ENCODE results near the gene HECTD4. TPM values are rescaled to one million over a fixed set of nuclear protein-coding genes. Genes with fewer than 3 reads are reported as not detected.

HECTD4 gene
- total and polyA plus RNA-seq, 2 experiments from 2014 or later = 25.7 to 36.9 TPM

DNA sequence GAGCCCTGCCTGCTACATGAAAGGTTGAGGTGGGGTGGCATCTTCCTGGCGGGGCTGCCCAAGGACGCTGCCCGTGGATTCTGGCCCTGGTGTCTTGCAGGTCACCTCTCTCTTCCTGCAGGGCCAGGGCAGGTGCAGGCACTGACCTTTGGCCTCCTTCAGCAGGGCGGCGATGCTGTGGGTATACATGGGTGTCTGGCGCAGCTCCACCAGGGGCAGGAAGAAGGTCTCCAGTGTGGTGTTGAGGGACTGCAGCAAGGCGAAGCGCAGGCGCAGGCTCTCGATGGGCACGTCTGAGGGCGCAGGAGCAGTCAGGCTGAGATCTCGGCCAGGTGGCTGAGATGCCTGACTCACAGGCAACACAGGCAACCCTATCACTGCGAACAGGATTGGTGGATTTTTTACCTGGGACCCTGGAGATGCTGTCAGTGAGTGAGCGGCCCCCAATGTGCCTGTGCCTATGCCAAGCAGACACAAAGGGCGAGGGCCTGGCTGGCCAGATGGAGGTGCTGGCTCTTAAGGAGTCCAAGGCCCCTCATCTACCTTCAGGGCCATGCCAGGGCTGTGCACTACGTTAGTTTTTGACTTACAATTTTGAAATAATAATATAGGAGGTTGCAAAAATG is 211.1 kb downstream of the HECTD4 start:
- Histone ChIP-seq H2AFZ (no peak overlapping the region), H3K4me2 (no peak overlapping the region), H3K4me3 (no peak overlapping the region), H3K27ac (ENCODE audit: low read depth) (no peak overlapping the region), H3K79me2 (replicated peaks; ENCODE audit: insufficient read depth) (no peaks in the 10 kb centered on the region), H3K36me3 (ENCODE audit: insufficient read depth) (peaks cover 2% of the 10 kb centered on the region), H3K4me1 (ENCODE audit: insufficient read depth) (no peaks in the 10 kb centered on the region), H3F3A (replicated peaks; ENCODE audit: low read depth) (no peaks in the 10 kb centered on the region), H4K20me1 (replicated peaks; ENCODE audit: insufficient read depth) (no peaks in the 10 kb centered on the region), H3K27me3 (ENCODE audit: insufficient read depth) (no peaks in the 10 kb centered on the region), H3K9me2 (ENCODE audit: insufficient read depth) (no peaks in the 10 kb centered on the region)
- Mint-ChIP-seq H3K27ac (no peak overlapping the region), H3K27me3 (ENCODE audit: insufficient read depth, low read depth, poor library complexity) (peaks cover 12% of the 10 kb centered on the region), H3K9me3 (no peaks in the 10 kb centered on the region), H3K4me3 (no peak overlapping the region), H3K4me1 (peaks cover 3% of the 10 kb centered on the region; the same call in 1 of the 3 replicates), H3K36me3 (ENCODE audit: low read depth) (peaks cover 24% of the 10 kb centered on the region)
- DNase-seq (ENCODE audit: low spot score) (no peak), ATAC-seq (no peak)
- TF ChIP-seq, protein P1, sequence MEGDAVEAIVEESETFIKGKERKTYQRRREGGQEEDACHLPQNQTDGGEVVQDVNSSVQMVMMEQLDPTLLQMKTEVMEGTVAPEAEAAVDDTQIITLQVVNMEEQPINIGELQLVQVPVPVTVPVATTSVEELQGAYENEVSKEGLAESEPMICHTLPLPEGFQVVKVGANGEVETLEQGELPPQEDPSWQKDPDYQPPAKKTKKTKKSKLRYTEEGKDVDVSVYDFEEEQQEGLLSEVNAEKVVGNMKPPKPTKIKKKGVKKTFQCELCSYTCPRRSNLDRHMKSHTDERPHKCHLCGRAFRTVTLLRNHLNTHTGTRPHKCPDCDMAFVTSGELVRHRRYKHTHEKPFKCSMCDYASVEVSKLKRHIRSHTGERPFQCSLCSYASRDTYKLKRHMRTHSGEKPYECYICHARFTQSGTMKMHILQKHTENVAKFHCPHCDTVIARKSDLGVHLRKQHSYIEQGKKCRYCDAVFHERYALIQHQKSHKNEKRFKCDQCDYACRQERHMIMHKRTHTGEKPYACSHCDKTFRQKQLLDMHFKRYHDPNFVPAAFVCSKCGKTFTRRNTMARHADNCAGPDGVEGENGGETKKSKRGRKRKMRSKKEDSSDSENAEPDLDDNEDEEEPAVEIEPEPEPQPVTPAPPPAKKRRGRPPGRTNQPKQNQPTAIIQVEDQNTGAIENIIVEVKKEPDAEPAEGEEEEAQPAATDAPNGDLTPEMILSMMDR (conservative IDR thresholded peaks at IDR 0.05; ENCODE audit: low read depth in 2 of 2) = no peak
- no peak for TF ChIP-seq CREB1 (CRISPR knock-in tag; IDR thresholded peaks at IDR 0.05; ENCODE audit: low read depth)
- TF ChIP-seq STAT1 (IDR thresholded peaks at IDR 0.05; ENCODE audit: unreplicated experiment) = no peak
- TF ChIP-seq JUNB (IDR thresholded peaks at IDR 0.05; ENCODE audit: unreplicated experiment) = no peak
- TF ChIP-seq POLR2AphosphoS5 (IDR thresholded peaks at IDR 0.05; ENCODE audit: low read depth) = no peak
- TF ChIP-seq, protein P2, sequence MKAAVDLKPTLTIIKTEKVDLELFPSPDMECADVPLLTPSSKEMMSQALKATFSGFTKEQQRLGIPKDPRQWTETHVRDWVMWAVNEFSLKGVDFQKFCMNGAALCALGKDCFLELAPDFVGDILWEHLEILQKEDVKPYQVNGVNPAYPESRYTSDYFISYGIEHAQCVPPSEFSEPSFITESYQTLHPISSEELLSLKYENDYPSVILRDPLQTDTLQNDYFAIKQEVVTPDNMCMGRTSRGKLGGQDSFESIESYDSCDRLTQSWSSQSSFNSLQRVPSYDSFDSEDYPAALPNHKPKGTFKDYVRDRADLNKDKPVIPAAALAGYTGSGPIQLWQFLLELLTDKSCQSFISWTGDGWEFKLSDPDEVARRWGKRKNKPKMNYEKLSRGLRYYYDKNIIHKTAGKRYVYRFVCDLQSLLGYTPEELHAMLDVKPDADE (IDR thresholded peaks at IDR 0.05) = no peak
- no peak for TF ChIP-seq ZNF331 (CRISPR knock-in tag; IDR thresholded peaks at IDR 0.05; ENCODE audit: low read depth)
- TF ChIP-seq, protein P3, sequence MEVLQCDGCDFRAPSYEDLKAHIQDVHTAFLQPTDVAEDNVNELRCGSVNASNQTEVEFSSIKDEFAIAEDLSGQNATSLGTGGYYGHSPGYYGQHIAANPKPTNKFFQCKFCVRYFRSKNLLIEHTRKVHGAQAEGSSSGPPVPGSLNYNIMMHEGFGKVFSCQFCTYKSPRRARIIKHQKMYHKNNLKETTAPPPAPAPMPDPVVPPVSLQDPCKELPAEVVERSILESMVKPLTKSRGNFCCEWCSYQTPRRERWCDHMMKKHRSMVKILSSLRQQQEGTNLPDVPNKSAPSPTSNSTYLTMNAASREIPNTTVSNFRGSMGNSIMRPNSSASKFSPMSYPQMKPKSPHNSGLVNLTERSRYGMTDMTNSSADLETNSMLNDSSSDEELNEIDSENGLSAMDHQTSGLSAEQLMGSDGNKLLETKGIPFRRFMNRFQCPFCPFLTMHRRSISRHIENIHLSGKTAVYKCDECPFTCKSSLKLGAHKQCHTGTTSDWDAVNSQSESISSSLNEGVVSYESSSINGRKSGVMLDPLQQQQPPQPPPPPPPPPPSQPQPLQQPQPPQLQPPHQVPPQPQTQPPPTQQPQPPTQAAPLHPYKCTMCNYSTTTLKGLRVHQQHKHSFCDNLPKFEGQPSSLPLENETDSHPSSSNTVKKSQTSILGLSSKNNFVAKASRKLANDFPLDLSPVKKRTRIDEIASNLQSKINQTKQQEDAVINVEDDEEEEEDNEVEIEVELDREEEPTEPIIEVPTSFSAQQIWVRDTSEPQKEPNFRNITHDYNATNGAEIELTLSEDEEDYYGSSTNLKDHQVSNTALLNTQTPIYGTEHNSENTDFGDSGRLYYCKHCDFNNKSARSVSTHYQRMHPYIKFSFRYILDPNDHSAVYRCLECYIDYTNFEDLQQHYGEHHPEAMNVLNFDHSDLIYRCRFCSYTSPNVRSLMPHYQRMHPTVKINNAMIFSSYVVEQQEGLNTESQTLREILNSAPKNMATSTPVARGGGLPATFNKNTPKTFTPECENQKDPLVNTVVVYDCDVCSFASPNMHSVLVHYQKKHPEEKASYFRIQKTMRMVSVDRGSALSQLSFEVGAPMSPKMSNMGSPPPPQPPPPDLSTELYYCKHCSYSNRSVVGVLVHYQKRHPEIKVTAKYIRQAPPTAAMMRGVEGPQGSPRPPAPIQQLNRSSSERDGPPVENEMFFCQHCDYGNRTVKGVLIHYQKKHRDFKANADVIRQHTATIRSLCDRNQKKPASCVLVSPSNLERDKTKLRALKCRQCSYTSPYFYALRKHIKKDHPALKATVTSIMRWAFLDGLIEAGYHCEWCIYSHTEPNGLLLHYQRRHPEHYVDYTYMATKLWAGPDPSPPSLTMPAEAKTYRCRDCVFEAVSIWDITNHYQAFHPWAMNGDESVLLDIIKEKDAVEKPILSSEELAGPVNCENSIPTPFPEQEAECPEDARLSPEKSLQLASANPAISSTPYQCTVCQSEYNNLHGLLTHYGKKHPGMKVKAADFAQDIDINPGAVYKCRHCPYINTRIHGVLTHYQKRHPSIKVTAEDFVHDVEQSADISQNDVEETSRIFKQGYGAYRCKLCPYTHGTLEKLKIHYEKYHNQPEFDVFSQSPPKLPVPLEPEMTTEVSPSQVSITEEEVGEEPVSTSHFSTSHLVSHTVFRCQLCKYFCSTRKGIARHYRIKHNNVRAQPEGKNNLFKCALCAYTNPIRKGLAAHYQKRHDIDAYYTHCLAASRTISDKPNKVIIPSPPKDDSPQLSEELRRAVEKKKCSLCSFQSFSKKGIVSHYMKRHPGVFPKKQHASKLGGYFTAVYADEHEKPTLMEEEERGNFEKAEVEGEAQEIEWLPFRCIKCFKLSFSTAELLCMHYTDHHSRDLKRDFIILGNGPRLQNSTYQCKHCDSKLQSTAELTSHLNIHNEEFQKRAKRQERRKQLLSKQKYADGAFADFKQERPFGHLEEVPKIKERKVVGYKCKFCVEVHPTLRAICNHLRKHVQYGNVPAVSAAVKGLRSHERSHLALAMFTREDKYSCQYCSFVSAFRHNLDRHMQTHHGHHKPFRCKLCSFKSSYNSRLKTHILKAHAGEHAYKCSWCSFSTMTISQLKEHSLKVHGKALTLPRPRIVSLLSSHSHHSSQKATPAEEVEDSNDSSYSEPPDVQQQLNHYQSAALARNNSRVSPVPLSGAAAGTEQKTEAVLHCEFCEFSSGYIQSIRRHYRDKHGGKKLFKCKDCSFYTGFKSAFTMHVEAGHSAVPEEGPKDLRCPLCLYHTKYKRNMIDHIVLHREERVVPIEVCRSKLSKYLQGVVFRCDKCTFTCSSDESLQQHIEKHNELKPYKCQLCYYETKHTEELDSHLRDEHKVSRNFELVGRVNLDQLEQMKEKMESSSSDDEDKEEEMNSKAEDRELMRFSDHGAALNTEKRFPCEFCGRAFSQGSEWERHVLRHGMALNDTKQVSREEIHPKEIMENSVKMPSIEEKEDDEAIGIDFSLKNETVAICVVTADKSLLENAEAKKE (CRISPR knock-in tag; IDR thresholded peaks at IDR 0.05) = no peak
- no peak for TF ChIP-seq NANOG (IDR thresholded peaks at IDR 0.05; ENCODE audit: borderline replicate concordance)
- TF ChIP-seq, protein P4, sequence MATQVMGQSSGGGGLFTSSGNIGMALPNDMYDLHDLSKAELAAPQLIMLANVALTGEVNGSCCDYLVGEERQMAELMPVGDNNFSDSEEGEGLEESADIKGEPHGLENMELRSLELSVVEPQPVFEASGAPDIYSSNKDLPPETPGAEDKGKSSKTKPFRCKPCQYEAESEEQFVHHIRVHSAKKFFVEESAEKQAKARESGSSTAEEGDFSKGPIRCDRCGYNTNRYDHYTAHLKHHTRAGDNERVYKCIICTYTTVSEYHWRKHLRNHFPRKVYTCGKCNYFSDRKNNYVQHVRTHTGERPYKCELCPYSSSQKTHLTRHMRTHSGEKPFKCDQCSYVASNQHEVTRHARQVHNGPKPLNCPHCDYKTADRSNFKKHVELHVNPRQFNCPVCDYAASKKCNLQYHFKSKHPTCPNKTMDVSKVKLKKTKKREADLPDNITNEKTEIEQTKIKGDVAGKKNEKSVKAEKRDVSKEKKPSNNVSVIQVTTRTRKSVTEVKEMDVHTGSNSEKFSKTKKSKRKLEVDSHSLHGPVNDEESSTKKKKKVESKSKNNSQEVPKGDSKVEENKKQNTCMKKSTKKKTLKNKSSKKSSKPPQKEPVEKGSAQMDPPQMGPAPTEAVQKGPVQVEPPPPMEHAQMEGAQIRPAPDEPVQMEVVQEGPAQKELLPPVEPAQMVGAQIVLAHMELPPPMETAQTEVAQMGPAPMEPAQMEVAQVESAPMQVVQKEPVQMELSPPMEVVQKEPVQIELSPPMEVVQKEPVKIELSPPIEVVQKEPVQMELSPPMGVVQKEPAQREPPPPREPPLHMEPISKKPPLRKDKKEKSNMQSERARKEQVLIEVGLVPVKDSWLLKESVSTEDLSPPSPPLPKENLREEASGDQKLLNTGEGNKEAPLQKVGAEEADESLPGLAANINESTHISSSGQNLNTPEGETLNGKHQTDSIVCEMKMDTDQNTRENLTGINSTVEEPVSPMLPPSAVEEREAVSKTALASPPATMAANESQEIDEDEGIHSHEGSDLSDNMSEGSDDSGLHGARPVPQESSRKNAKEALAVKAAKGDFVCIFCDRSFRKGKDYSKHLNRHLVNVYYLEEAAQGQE (IDR thresholded peaks at IDR 0.05; ENCODE audit: unreplicated experiment) = no peak
- TF ChIP-seq EZH2phosphoT487 (IDR thresholded peaks at IDR 0.05; ENCODE audit: unreplicated experiment) = no peak
- no peak for TF ChIP-seq ZNF114 (CRISPR knock-in tag; IDR thresholded peaks at IDR 0.05)
- no peak for TF ChIP-seq EZH2 (IDR thresholded peaks at IDR 0.05; ENCODE audit: low read depth, unreplicated experiment)

All from GM23338 (cell line).